NCI-H446 (cell line): ENCODE measurements around the gene C22orf23.
A peak's percentile ranks its signal among the peaks of the same experiment; 100 is the strongest.

ENCODE experiments used
- DNase-seq, 2 experiments: peaks; one replicate each; lab custom pipeline; 2025; lab: John Stamatoyannopoulos, UW

C22orf23 gene

GRCh38 chr22:37925767-37926166 lies 27.6 kb downstream of the C22orf23 start:
- DNase-seq = no peak

- DNase-seq = no peak
These were observed 28.1 kb downstream of the C22orf23 start for GRCh38 chr22:37925330-37925729.

GRCh38 chr22:37924386-37925065 lies 28.9 kb downstream of the C22orf23 start:
- no peak for DNase-seq

- no peak for DNase-seq
These were observed 29.5 kb downstream of the C22orf23 start for GRCh38 chr22:37923927-37924326.

GRCh38 chr22:37922191-37922590 lies 31.2 kb downstream of the C22orf23 start:
- no peak for DNase-seq

- no peak for DNase-seq
These were observed 33.3 kb downstream of the C22orf23 start for GRCh38 chr22:37920126-37920525.

- DNase-seq = no peak
These were observed 34.7 kb downstream of the C22orf23 start for GRCh38 chr22:37918580-37919270.

GRCh38 chr22:37917874-37918548 lies 35.4 kb downstream of the C22orf23 start:
- DNase-seq = no peak

- DNase-seq = no peak
These were observed 37.1 kb downstream of the C22orf23 start for GRCh38 chr22:37916311-37916710.

GRCh38 chr22:37913233-37913721 lies 40.1 kb downstream of the C22orf23 start:
- no peak for DNase-seq

- no peak for DNase-seq
These were observed 41.2 kb downstream of the C22orf23 start for GRCh38 chr22:37912171-37912570.

- no peak for DNase-seq
These were observed 41.7 kb downstream of the C22orf23 start for GRCh38 chr22:37911697-37912096.

- no peak for DNase-seq
These were observed 42.3 kb downstream of the C22orf23 start for GRCh38 chr22:37910890-37911672.

GRCh38 chr22:37909766-37910165 lies 43.6 kb downstream of the C22orf23 start:
- no peak for DNase-seq

- DNase-seq = no peak
These were observed 46.1 kb downstream of the C22orf23 start for GRCh38 chr22:37907036-37907954.

GRCh38 chr22:37906364-37907008 lies 46.9 kb downstream of the C22orf23 start:
- DNase-seq = peak in 1 of 2 experiments; percentile 7

- peak in 1 of 2 experiments; percentile 54 for DNase-seq
These were observed 47.7 kb downstream of the C22orf23 start, which contains the start of gene MICALL1 for GRCh38 chr22:37905534-37906363. MICALL1 (plus strand) TSS chr22:37906297; CDS start chr22:37906423, 126 bp downstream.

- peak; percentile 13 to 79 for DNase-seq
These were observed 48.5 kb downstream of the C22orf23 start for GRCh38 chr22:37904572-37905533.
